ENCODE data around the gene NDUFA7. TPM values are rescaled to one million over a fixed set of nuclear protein-coding genes. Genes with fewer than 3 reads are reported as not detected.
A peak's percentile ranks its signal among the peaks of the same experiment; 100 is the strongest.

The NDUFA7 gene
- total RNA-seq, 2 donors from 2014 or later, result 39.6 to 52.6 TPM

GRCh38 chr19:8366121-8366581, 45.0 kb upstream of the NDUFA7 start:
- H3K27ac ChIP-seq, result no peak overlapping the region
- TF ChIP-seq POLR2AphosphoS5 (IDR thresholded peaks at IDR 0.05) (no peak), POLR2A (IDR thresholded peaks at IDR 0.05) (no peak), CTCF (IDR thresholded peaks at IDR 0.05) (no peak)
- H3K4me1 ChIP-seq (replicated peaks), result peaks cover 10% of the 10 kb centered on the region
- 91% methylated on average over 8 of the region's 11 CpGs for WGBS
- no peaks in the 10 kb centered on the region for H3K9me3 ChIP-seq
- intact Hi-C loops (cut with DNase I), result no loop called here
- no peak for DNase-seq (ENCODE audit: low spot score)
- H3K4me3 ChIP-seq, result no peak overlapping the region
- no peaks in the 10 kb centered on the region for H3K36me3 ChIP-seq
- H3K27me3 ChIP-seq (replicated peaks; ENCODE audit: insufficient read depth), result no peaks in the 10 kb centered on the region

DNA sequence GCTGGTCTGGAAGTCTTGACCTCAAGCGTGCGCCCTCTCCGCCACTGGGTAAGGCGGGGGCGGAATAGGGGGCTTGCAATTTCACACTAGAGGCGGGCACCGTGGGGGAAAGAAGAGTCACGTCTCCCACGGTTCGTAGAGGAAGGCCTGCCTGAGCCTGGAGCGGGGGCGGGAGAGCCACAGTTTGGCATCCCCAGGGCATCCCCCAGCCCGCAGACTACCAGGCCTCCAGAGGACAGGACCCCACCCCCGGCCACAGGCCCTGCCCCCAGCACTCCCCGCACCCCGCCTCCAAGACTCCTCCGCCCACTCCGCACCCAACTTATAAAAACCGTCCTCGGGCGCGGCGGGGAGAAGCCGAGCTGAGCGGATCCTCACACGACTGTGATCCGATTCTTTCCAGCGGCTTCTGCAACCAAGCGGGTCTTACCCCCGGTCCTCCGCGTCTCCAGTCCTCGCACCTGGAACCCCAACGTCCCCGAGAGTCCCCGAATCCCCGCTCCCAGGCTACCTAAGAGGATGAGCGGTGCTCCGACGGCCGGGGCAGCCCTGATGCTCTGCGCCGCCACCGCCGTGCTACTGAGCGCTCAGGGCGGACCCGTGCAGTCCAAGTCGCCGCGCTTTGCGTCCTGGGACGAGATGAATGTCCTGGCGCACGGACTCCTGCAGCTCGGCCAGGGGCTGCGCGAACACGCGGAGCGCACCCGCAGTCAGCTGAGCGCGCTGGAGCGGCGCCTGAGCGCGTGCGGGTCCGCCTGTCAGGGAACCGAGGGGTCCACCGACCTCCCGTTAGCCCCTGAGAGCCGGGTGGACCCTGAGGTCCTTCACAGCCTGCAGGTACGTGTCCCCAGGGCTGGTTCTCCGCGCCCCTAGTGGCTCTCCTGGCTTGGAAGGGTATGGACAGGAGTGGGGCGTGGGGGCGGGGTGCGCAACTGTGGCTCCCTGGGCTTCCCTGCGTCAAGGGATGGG, 42.9 kb upstream of the NDUFA7 start, which contains the start of gene ANGPTL4:
Gene ANGPTL4, plus strand, starts transcription at position 353 of the 969 bp plus-strand sequence. Its CDS starts 167 bp downstream, at position 520.
- peaks cover 10% of the 10 kb centered on the region for H3K4me1 ChIP-seq (replicated peaks)
- whole genome bisulfite sequencing, result 2% methylated on average over 54 of the region's 81 CpGs
- TF ChIP-seq CTCF (IDR thresholded peaks at IDR 0.05) (peak in 2 of 4 experiments; percentile 12 to 46), POLR2AphosphoS5 (IDR thresholded peaks at IDR 0.05) (peak; percentile 55), POLR2A (IDR thresholded peaks at IDR 0.05) (peak; percentile 86)
- no peaks in the 10 kb centered on the region for H3K9me3 ChIP-seq
- intact Hi-C loops (cut with DNase I), result loop anchor here (2.0 kb wide), 1 partner anchor 25 kb away; no protein-coding TSS in a partner anchor
- no peaks in the 10 kb centered on the region for H3K36me3 ChIP-seq
- peak within 1 kb of the TSS; percentile 36 to 60 for H3K4me3 ChIP-seq
- peak; percentile 75 for DNase-seq (ENCODE audit: low spot score)
- peak within 1 kb of the TSS; percentile 69 to 80 for H3K27ac ChIP-seq
- no peaks in the 10 kb centered on the region for H3K27me3 ChIP-seq (replicated peaks; ENCODE audit: insufficient read depth)

DNA sequence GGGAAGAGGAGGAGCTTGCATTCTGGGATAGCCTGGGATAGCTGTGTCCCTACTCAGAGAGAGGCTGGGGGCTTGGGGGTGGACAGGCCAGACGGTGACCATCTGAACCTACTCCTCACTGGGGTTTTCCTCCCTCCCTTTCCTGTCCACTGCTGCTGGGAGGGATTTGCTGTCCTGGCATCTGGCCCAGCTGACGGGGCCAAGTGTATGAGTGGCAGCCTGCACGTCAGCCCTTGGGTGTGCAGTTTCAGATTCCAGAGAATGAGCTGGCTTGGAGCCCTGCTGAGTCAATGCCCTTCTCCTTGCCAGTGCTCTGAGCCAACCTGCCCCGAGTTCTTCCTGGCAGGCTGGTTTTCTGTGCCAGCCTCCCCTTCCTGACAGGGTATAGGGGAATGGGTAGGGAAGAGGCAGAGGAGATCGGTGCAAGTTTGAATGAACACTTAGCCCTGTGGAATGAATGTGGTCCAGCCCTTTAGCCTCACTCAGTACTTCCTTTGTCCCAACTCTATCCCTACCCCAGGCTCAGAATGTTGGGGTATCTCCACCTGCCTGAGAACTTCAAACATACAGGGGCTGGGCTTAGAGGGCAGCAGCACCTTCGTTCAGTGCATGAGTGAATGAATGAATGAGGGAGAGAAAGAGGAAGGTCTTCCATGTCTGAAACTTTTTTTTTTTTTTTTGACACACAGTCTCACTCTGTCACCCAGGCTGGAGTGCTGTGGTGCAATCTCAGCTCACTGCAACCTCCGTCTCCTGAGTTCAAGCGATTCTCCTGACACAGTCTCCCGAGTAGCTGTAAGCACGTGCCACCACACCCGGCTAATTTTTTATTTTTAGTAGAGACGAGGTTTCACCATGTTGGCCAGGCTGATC, 41.0 kb upstream of the NDUFA7 start:
- peak; percentile 98 for DNase-seq (ENCODE audit: low spot score)
- Histone ChIP-seq H3K27ac (peak overlapping the region; percentile 73 to 80), H3K4me3 (no peak overlapping the region), H3K4me1 (replicated peaks) (peaks cover 4% of the 10 kb centered on the region), H3K9me3 (no peaks in the 10 kb centered on the region), H3K36me3 (no peaks in the 10 kb centered on the region), H3K27me3 (replicated peaks; ENCODE audit: insufficient read depth) (no peaks in the 10 kb centered on the region)
- 47% methylated on average over 11 of the region's 12 CpGs for WGBS
- intact Hi-C loops (cut with DNase I), result loop anchor here (2.0 kb wide), 1 partner anchor 27 kb away; no protein-coding TSS in a partner anchor
- TF ChIP-seq CTCF (IDR thresholded peaks at IDR 0.05) (no peak), POLR2AphosphoS5 (IDR thresholded peaks at IDR 0.05) (peak; percentile 99), POLR2A (IDR thresholded peaks at IDR 0.05) (peak; percentile 46)

- TF ChIP-seq POLR2AphosphoS5 (IDR thresholded peaks at IDR 0.05) (no peak), POLR2A (IDR thresholded peaks at IDR 0.05) (no peak), CTCF (IDR thresholded peaks at IDR 0.05) (no peak)
- WGBS, result 84% methylated on average over 8 of the region's 8 CpGs
- Histone ChIP-seq H3K36me3 (no peaks in the 10 kb centered on the region), H3K27ac (no peak overlapping the region), H3K27me3 (replicated peaks; ENCODE audit: insufficient read depth) (no peaks in the 10 kb centered on the region), H3K4me3 (no peak overlapping the region), H3K9me3 (no peaks in the 10 kb centered on the region), H3K4me1 (replicated peaks) (no peaks in the 10 kb centered on the region)
- no peak for DNase-seq (ENCODE audit: low spot score)
- intact Hi-C loops (cut with DNase I), result no loop called here
Measured at GRCh38 chr19:8360196-8360595, 39.0 kb upstream of the NDUFA7 start.
